ENCODE measurements around the gene SNCB. TPM values are rescaled to one million over a fixed set of nuclear protein-coding genes. Genes with fewer than 3 reads are reported as not detected.
"Not testable (repeated sequence)": the region's sequence is repeated elsewhere in the genome, so short reads cannot be mapped to it uniquely, and the experiment has no call there.

The SNCB gene
- total RNA-seq, 1 donor: not detected

GRCh38 chr5:176594554-176594953 lies 35.8 kb downstream of the SNCB start:
- no peak overlapping the region for H3K4me3 ChIP-seq (ENCODE audit: low read length)
- H3K27me3 ChIP-seq (ENCODE audit: insufficient read depth, low read length): peaks cover 10% of the 10 kb centered on the region
- H3K9me3 ChIP-seq (ENCODE audit: low read depth, low read length): no peaks in the 10 kb centered on the region
- peaks cover 4% of the 10 kb centered on the region for H3K4me1 ChIP-seq (ENCODE audit: insufficient read depth, low read length)

DNA sequence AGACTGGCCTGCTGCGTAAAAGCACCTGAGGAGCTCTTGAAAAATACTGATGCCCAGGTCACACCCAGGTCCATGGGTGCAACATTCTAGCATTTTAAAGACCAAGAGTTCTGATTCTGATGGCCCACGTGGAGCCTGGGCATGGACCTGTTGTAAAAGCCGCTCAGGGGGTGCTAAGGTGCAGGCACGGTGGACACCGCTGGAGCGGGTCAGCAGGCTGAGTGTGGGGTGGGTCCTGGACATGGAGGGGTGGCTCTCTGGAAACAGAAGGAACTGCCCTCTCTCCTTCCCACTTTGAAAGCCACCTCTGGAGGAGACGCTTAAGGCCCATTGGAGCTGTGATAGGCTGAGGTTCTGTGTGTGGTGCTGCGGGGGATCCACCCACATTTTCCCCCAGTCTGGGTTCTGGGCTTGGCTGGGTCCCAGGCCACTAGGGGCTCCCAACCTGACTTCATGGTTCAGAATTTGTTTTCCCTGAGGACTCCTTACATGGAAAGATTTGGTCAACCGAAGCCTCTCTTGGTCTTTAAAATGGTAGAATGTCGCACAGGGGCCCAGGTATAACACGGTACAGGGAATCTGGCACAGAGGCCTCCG lies 37.0 kb downstream of the SNCB start:
- Histone ChIP-seq H3K4me3 (ENCODE audit: low read length) (no peak overlapping the region), H3K27me3 (ENCODE audit: insufficient read depth, low read length) (peaks cover 10% of the 10 kb centered on the region), H3K4me1 (ENCODE audit: insufficient read depth, low read length) (peaks cover 4% of the 10 kb centered on the region), H3K9me3 (ENCODE audit: low read depth, low read length) (no peaks in the 10 kb centered on the region)

GRCh38 chr5:176592573-176592972 lies 37.8 kb downstream of the SNCB start:
- Histone ChIP-seq H3K9me3 (ENCODE audit: low read depth, low read length) (no peaks in the 10 kb centered on the region), H3K4me3 (ENCODE audit: low read length) (no peak overlapping the region), H3K4me1 (ENCODE audit: insufficient read depth, low read length) (peaks cover 4% of the 10 kb centered on the region), H3K27me3 (ENCODE audit: insufficient read depth, low read length) (peaks cover 8% of the 10 kb centered on the region)

GRCh38 chr5:176591667-176592066 lies 38.7 kb downstream of the SNCB start:
- H3K27me3 ChIP-seq (ENCODE audit: insufficient read depth, low read length); H3K4me3 ChIP-seq (ENCODE audit: low read length); H3K9me3 ChIP-seq (ENCODE audit: low read depth, low read length); H3K4me1 ChIP-seq (ENCODE audit: insufficient read depth, low read length): not testable (repeated sequence)

- no peak overlapping the region for H3K4me3 ChIP-seq (ENCODE audit: low read length)
- no peaks in the 10 kb centered on the region for H3K27me3 ChIP-seq (ENCODE audit: insufficient read depth, low read length)
- no peaks in the 10 kb centered on the region for H3K9me3 ChIP-seq (ENCODE audit: low read depth, low read length)
- H3K4me1 ChIP-seq (ENCODE audit: insufficient read depth, low read length): no peaks in the 10 kb centered on the region
Observed at GRCh38 chr5:176590035-176590717, 40.2 kb downstream of the SNCB start.

DNA sequence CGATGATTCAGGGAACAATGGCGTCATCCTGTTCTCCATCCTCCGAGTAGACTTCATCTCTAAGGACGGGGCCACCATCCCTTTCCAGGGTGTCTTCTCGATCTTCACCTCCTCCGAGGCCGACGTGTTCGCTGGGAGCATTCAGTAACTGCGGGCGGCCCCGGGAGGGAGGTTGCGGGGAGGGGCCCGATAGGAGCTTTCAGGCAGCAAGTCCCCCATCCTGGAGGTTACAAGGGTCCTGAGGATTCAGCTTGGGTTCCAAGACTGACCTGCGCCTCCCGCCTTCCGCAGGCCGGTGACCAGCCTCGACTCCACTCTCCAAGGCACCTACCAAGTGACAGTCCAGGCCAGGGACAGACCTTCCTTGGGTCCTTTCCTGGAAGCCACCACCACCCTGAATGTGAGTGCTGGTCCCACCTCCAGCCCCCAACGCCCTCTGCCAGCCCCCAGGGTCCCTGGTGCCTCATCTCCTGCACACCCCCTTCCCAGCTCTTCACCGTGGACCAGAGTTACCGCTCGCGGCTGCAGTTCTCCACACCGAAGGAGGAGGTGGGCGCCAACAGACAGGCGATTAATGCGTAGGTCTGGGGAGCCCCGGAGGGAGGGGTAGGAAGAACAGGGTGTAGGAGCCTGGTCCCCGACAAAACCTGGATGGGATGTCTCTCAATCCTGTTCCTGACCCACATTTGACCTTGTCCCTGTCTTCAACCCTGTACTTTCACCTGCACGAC lies 41.1 kb downstream of the SNCB start:
- no peaks in the 10 kb centered on the region for H3K9me3 ChIP-seq (ENCODE audit: low read depth, low read length)

GRCh38 chr5:176588297-176588696 lies 42.0 kb downstream of the SNCB start:
- Histone ChIP-seq H3K4me3 (ENCODE audit: low read length) (no peak overlapping the region), H3K9me3 (ENCODE audit: low read depth, low read length) (no peaks in the 10 kb centered on the region), H3K4me1 (ENCODE audit: insufficient read depth, low read length) (no peaks in the 10 kb centered on the region), H3K27me3 (ENCODE audit: insufficient read depth, low read length) (no peaks in the 10 kb centered on the region)

More for the DNA sequence above, 41.1 kb downstream of the SNCB start:
- Histone ChIP-seq H3K4me3 (ENCODE audit: low read length) (no peak overlapping the region), H3K27me3 (ENCODE audit: insufficient read depth, low read length) (no peaks in the 10 kb centered on the region), H3K4me1 (ENCODE audit: insufficient read depth, low read length) (no peaks in the 10 kb centered on the region)

DNA sequence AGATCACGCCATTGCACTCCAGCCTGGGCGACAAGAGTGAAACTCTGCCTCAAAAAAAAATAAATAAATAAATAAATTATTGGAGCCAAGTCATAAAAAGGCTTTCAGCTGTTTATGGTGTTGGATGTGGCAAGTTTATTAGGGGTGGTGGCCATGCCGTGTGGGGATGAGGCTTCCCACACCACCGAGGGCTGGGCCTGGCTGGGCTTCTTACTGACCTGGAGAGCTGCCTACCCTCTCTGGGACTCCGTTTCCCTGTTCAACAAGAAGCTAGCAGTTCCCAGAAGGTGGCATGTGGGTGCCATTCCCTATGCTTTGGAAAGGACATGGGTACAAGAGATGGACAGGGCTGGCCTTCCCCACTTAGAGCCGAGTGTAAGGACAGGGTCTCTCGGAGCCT lies 42.9 kb downstream of the SNCB start:
- Histone ChIP-seq H3K27me3 (ENCODE audit: insufficient read depth, low read length) (no peaks in the 10 kb centered on the region), H3K9me3 (ENCODE audit: low read depth, low read length) (no peaks in the 10 kb centered on the region), H3K4me3 (ENCODE audit: low read length) (no peak overlapping the region), H3K4me1 (ENCODE audit: insufficient read depth, low read length) (no peaks in the 10 kb centered on the region)

DNA sequence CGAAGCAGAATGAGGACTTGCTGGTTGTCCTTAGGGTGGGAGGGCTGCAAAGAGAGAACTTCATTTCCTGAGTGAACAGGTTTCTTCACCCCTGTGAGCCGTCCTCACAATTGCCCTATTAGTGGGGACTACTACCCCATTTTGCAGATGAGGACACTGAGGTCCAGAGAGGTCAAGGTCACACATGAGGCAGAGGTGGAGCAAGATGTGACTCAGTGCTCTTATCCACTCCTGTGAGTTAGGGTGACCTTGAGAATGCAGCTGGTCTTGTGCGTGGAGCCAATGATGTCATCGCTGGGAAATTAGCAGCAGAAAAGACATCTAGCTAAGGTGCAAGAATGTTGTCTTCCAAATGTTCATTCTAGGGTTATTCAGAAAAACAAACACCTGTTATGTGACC lies 47.3 kb downstream of the SNCB start:
- H3K27me3 ChIP-seq (ENCODE audit: insufficient read depth, low read length): no peaks in the 10 kb centered on the region
- H3K4me3 ChIP-seq (ENCODE audit: low read length): no peak overlapping the region
- H3K9me3 ChIP-seq (ENCODE audit: low read depth, low read length): no peaks in the 10 kb centered on the region
- no peaks in the 10 kb centered on the region for H3K4me1 ChIP-seq (ENCODE audit: insufficient read depth, low read length)

- Histone ChIP-seq H3K27me3 (ENCODE audit: insufficient read depth, low read length) (no peaks in the 10 kb centered on the region), H3K9me3 (ENCODE audit: low read depth, low read length) (no peaks in the 10 kb centered on the region), H3K4me3 (ENCODE audit: low read length) (no peak overlapping the region), H3K4me1 (ENCODE audit: insufficient read depth, low read length) (no peaks in the 10 kb centered on the region)
Observed at GRCh38 chr5:176581361-176581760, 49.0 kb downstream of the SNCB start.

GRCh38 chr5:176579323-176579722 lies 51.0 kb downstream of the SNCB start:
- Histone ChIP-seq H3K4me1 (ENCODE audit: insufficient read depth, low read length) (no peaks in the 10 kb centered on the region), H3K4me3 (ENCODE audit: low read length) (no peak overlapping the region), H3K27me3 (ENCODE audit: insufficient read depth, low read length) (no peaks in the 10 kb centered on the region), H3K9me3 (ENCODE audit: low read depth, low read length) (no peaks in the 10 kb centered on the region)

DNA sequence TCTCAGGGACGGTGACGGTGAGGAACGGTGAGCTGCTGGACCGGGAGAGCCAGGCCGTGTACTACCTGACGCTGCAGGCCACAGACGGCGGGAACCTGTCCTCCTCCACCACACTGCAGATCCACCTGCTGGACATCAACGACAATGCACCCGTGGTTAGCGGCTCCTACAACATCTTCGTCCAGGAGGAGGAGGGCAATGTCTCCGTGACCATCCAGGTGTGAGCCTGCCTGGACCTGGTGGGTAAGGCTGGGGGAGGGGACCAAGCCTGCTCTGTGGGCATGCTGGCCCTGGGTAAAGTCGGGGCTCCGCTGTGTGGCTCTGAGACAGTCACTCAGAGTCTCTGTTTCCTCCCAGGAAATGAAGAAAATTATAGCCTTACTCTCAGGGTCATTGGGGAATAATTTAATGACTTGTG lies 51.9 kb downstream of the SNCB start:
- H3K4me1 ChIP-seq (ENCODE audit: insufficient read depth, low read length): no peaks in the 10 kb centered on the region
- no peaks in the 10 kb centered on the region for H3K9me3 ChIP-seq (ENCODE audit: low read depth, low read length)
- H3K4me3 ChIP-seq (ENCODE audit: low read length): no peak overlapping the region
- no peaks in the 10 kb centered on the region for H3K27me3 ChIP-seq (ENCODE audit: insufficient read depth, low read length)

- Histone ChIP-seq H3K27me3 (ENCODE audit: insufficient read depth, low read length) (no peaks in the 10 kb centered on the region), H3K4me1 (ENCODE audit: insufficient read depth, low read length) (no peaks in the 10 kb centered on the region), H3K4me3 (ENCODE audit: low read length) (no peak overlapping the region), H3K9me3 (ENCODE audit: low read depth, low read length) (no peaks in the 10 kb centered on the region)
Observed at GRCh38 chr5:176577312-176578176, 52.8 kb downstream of the SNCB start.

DNA sequence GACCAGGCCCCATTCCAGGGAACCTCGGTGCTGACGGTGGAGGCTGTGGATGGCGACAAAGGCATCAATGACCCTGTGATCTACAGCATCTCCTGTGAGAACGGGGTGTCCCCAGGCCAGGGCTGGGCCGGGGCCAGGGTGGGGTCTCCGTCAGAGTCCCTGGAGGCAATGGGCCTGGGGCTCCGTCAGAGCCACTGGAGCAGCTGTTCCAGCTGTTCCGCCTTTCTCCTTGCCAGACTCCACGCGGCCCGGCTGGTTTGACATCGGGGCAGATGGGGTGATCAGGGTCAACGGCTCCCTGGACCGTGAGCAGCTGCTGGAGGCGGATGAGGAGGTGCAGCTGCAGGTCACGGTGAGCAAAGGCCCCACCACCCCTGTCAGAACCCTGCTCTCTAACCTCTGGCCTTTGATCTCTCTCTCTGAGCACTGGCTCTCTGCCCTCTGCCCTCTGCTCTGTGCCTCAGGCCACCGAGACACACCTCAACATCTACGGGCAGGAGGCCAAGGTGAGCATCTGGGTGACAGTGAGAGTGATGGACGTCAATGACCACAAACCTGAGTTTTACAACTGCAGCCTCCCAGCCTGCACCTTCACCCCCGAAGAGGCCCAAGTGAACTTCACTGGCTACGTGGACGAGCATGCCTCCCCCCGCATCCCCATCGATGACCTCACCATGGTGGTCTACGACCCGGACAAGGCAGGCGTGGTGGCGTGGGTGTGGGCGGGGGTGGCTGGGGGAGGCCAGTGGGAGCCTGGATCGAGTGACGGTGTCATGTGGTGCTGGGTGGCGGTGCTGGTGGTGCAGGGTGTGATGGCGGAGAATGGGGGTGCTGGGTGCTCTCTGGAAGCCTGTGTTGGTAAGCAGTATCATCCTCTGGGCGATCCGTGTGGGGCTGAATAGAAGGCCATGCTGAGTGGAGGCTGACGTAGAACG lies 54.6 kb downstream of the SNCB start:
- Histone ChIP-seq H3K9me3 (ENCODE audit: low read depth, low read length) (no peaks in the 10 kb centered on the region), H3K4me1 (ENCODE audit: insufficient read depth, low read length) (no peaks in the 10 kb centered on the region), H3K27me3 (ENCODE audit: insufficient read depth, low read length) (no peaks in the 10 kb centered on the region), H3K4me3 (ENCODE audit: low read length) (no peak overlapping the region)

Measured in mononuclear cell (primary cell).